Measurements from ENCODE around the gene PCNT. TPM values are rescaled to one million over a fixed set of nuclear protein-coding genes. Genes with fewer than 3 reads are reported as not detected.

Gene PCNT
- total RNA-seq, 3 donors from 2014 or later = 25.2 to 31.0 (median 28.5) TPM

GRCh38 chr21:46285761-46286647 is 38.0 kb upstream of the PCNT start, which contains the start of gene YBEY:
TSS of gene YBEY (plus strand) at chr21:46286342. CDS start at chr21:46286914, 572 bp downstream.
- intact Hi-C loops (cut with DNase I; ENCODE audit: low total_unique reads) = no loop called here
- Histone ChIP-seq H3K4me3 (peak within 1 kb of the TSS; percentile 78 to 96 (median 95)), H3K27ac (peak within 1 kb of the TSS; percentile 93 to 98), H3K27me3 (no peaks in the 10 kb centered on the region), H3K36me3 (no peaks in the 10 kb centered on the region), H3K9me3 (no peaks in the 10 kb centered on the region), H3K4me1 (peaks cover 0 to 29% of the 10 kb centered on the region in 2 donors)
- TF ChIP-seq POLR2A (IDR thresholded peaks at IDR 0.05) (peak; percentile 57), CTCF (IDR thresholded peaks at IDR 0.05) (peak in 2 of 3 donors; percentile 35 to 43), POLR2AphosphoS5 (IDR thresholded peaks at IDR 0.05) (peak in 2 of 3 donors; percentile 58 to 76)
- peak; percentile 79 to 87 for DNase-seq (ENCODE audit: low spot score in 2 of 2)

- Histone ChIP-seq H3K4me1 (peaks cover 0 to 29% of the 10 kb centered on the region in 2 donors), H3K27me3 (no peaks in the 10 kb centered on the region), H3K27ac (peak overlapping the region; percentile 93 to 98), H3K9me3 (no peaks in the 10 kb centered on the region), H3K4me3 (peak overlapping the region; percentile 78 to 96 (median 95)), H3K36me3 (no peaks in the 10 kb centered on the region)
- no peak for TF ChIP-seq CTCF (IDR thresholded peaks at IDR 0.05)
- peak in 1 of 2 donors; percentile 61 for DNase-seq (ENCODE audit: low spot score in 2 of 2)
- intact Hi-C loops (cut with DNase I; ENCODE audit: low total_unique reads) = no loop called here
Observed at GRCh38 chr21:46286648-46287002, 37.3 kb upstream of the PCNT start.

GRCh38 chr21:46287541-46287940 is 36.4 kb upstream of the PCNT start:
- TF ChIP-seq POLR2AphosphoS5 (IDR thresholded peaks at IDR 0.05) (no peak), CTCF (IDR thresholded peaks at IDR 0.05) (no peak), POLR2A (IDR thresholded peaks at IDR 0.05) (no peak)
- Histone ChIP-seq H3K4me1 (peaks cover 0 to 27% of the 10 kb centered on the region in 2 donors), H3K9me3 (no peaks in the 10 kb centered on the region), H3K27me3 (no peaks in the 10 kb centered on the region), H3K27ac (no peak overlapping the region), H3K36me3 (no peaks in the 10 kb centered on the region), H3K4me3 (no peak overlapping the region)
- no peak for DNase-seq (ENCODE audit: low spot score in 2 of 2)
- intact Hi-C loops (cut with DNase I; ENCODE audit: low total_unique reads) = no loop called here

- Histone ChIP-seq H3K4me3 (no peak overlapping the region), H3K9me3 (no peaks in the 10 kb centered on the region), H3K36me3 (no peaks in the 10 kb centered on the region), H3K27ac (no peak overlapping the region), H3K27me3 (no peaks in the 10 kb centered on the region), H3K4me1 (peaks cover 0 to 7% of the 10 kb centered on the region in 2 donors)
- no peak for DNase-seq (ENCODE audit: low spot score in 2 of 2)
- intact Hi-C loops (cut with DNase I; ENCODE audit: low total_unique reads) = no loop called here
- TF ChIP-seq POLR2A (IDR thresholded peaks at IDR 0.05) (no peak), CTCF (IDR thresholded peaks at IDR 0.05) (no peak), POLR2AphosphoS5 (IDR thresholded peaks at IDR 0.05) (no peak)
Observed at GRCh38 chr21:46289655-46290179, 34.2 kb upstream of the PCNT start.

- no peak overlapping the region for H3K4me3 ChIP-seq
- no peaks in the 10 kb centered on the region for H3K27me3 ChIP-seq
- no peaks in the 10 kb centered on the region for H3K4me1 ChIP-seq
- no peak overlapping the region for H3K27ac ChIP-seq
- no peaks in the 10 kb centered on the region for H3K9me3 ChIP-seq
- H3K36me3 ChIP-seq = no peaks in the 10 kb centered on the region
- intact Hi-C loops (cut with DNase I; ENCODE audit: low total_unique reads) = no loop called here
- no peak for DNase-seq (ENCODE audit: low spot score in 2 of 2)
- TF ChIP-seq POLR2A (IDR thresholded peaks at IDR 0.05) = no peak
Observed at GRCh38 chr21:46291561-46291960, 32.4 kb upstream of the PCNT start.

Data from breast epithelium (tissue), 4 donors.